HL-60/S4 treated with phorbol 12-myristate 13-acetate at 8.2 ng/mL for 4 days and 3 days (cell line): ENCODE results near the gene BGN.

Source experiments
- in situ Hi-C: fragments of 300-500 bp; cut with MboI; formaldehyde crosslinking; loops from 2 replicates; pipeline ENCODE4 v1.15.0; 2022; ENCODE audit warnings: low sequenced_read_pairs

BGN gene

GRCh38 chrX:153500676-153501280 lies 6.0 kb downstream of the BGN start:
- in situ Hi-C loops = no loop called here

- in situ Hi-C loops = no loop called here
Measured at GRCh38 chrX:153501530-153501929, 6.8 kb downstream of the BGN start.

GRCh38 chrX:153502131-153502530 lies 7.4 kb downstream of the BGN start:
- in situ Hi-C loops = no loop called here

GRCh38 chrX:153502796-153503195 lies 8.0 kb downstream of the BGN start:
- in situ Hi-C loops = no loop called here

GRCh38 chrX:153504445-153505016 lies 9.8 kb downstream of the BGN start:
- in situ Hi-C loops = no loop called here

GRCh38 chrX:153505361-153505760 lies 10.6 kb downstream of the BGN start:
- in situ Hi-C loops = no loop called here

GRCh38 chrX:153507484-153508178 lies 12.9 kb downstream of the BGN start:
- in situ Hi-C loops = no loop called here

- in situ Hi-C loops = no loop called here
Measured at GRCh38 chrX:153509592-153509991, 14.8 kb downstream of the BGN start.

GRCh38 chrX:153510383-153510782 lies 15.6 kb downstream of the BGN start:
- in situ Hi-C loops = no loop called here

GRCh38 chrX:153511784-153512500 lies 17.2 kb downstream of the BGN start:
- in situ Hi-C loops = no loop called here

GRCh38 chrX:153512501-153512893 lies 17.7 kb downstream of the BGN start:
- in situ Hi-C loops = no loop called here

GRCh38 chrX:153513265-153513664 lies 18.5 kb downstream of the BGN start:
- in situ Hi-C loops = no loop called here

GRCh38 chrX:153514259-153514658 lies 19.5 kb downstream of the BGN start:
- in situ Hi-C loops = no loop called here

GRCh38 chrX:153515435-153515834 lies 20.7 kb downstream of the BGN start:
- in situ Hi-C loops = no loop called here

GRCh38 chrX:153516073-153516472 lies 21.3 kb downstream of the BGN start:
- in situ Hi-C loops = no loop called here

GRCh38 chrX:153517423-153517822 lies 22.6 kb downstream of the BGN start, which contains the start of gene ATP2B3:
Gene ATP2B3, plus strand, starts transcription at chrX:153517642. Its CDS starts 18,606 bp downstream, at chrX:153536248.
- in situ Hi-C loops = no loop called here

GRCh38 chrX:153517946-153518834 lies 23.4 kb downstream of the BGN start:
- in situ Hi-C loops = no loop called here

- in situ Hi-C loops = no loop called here
Measured at GRCh38 chrX:153519569-153520286, 24.9 kb downstream of the BGN start.

GRCh38 chrX:153520287-153520917 lies 25.6 kb downstream of the BGN start:
- in situ Hi-C loops = no loop called here

GRCh38 chrX:153521034-153521433 lies 26.3 kb downstream of the BGN start:
- in situ Hi-C loops = no loop called here
